ENCODE results near the gene OS9.
"Not testable (repeated sequence)": the region's sequence is repeated elsewhere in the genome, so short reads cannot be mapped to it uniquely, and the experiment has no call there.

The OS9 gene

DNA sequence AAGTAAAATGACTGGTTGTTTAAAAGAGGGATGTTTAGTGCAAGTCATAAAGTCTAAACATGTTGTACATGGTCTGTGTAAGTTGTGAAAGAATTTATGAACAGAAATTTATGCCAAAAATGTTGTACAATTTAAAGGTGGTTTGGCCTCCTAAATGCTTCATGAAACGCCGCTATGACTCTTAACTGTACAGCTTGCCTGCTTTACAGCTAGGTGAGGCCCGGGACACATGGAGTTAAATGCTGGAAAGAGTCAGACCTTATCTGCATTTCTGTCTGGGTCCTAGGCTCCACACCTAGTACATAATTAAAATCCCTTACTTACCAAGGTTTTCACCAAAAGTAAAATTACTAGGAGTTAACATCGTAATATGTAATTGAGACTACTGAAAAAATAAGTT is 32.6 kb upstream of the OS9 start:
- H3K4me3 ChIP-seq (replicated peaks; ENCODE audit: low read depth, low read length), result no peak overlapping the region
- DNase-seq (ENCODE audit: extremely low read depth, low read depth), result no peak
- TF ChIP-seq CTCF (IDR thresholded peaks at IDR 0.05; ENCODE audit: low read depth, low read length, missing control alignments), result no peak

DNA sequence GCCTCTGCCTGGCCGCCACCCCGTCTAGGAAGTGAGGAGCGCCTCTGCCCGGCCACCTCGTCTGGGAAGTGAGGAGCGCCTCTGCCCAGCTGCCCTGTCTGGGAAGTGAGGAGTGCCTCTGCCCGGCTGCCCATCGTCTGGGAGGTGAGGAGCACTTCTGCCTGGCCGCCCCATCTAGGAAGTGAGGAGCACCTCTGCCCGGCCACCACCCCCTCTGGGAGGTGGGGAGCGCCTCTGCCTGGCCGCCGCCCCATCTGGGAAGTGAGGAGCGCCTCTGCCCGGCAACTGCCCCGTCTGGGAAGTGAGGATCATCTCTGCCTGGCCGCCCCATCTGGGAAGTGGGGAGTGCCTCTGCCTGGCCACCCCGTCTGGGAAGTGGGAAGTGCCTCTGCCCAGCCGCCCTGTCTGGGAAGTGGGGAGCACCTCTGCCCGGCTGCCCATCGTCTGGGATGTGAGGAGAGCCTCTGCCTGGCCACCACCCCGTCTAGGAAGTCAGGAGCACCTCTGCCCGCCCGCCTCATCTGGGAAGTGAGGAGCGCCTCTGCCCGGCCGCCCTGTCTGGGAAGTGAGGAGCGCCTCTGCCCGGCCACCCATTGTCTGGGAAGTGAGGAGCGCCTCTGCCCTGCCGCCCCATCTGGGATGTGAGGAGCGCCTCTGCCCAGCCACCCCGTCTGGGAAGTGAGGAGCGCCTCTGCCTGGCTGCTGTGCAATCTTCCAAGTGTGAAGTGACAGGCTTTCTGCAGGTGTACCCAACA is 28.7 kb upstream of the OS9 start:
- H3K4me3 ChIP-seq (replicated peaks; ENCODE audit: low read depth, low read length); DNase-seq (ENCODE audit: extremely low read depth, low read depth): not testable (repeated sequence)

DNA sequence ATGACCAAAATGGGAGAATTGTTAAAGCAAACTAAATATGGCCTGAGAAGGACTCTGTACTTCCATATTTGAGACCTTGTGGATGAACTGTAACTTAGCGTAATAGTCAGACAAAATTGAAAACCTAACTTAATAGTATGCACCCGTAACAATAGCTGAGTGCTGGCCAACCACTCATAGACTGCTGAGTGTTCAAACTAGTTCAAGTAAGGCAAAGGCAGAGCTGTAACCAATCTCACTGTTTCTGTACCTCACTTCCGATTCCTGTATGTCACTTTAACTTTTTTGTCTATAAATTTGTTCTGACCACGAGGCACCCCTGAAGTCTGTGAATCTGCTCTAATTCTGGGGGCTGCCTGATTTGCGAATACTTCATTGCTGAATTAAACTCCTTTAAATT is 27.0 kb upstream of the OS9 start:
- DNase-seq (ENCODE audit: extremely low read depth, low read depth), result no peak
- no peak overlapping the region for H3K4me3 ChIP-seq (replicated peaks; ENCODE audit: low read depth, low read length)
- no peak for TF ChIP-seq CTCF (IDR thresholded peaks at IDR 0.05; ENCODE audit: low read depth, low read length, missing control alignments)

GRCh38 chr12:57669691-57670090 is 24.2 kb upstream of the OS9 start:
- H3K4me3 ChIP-seq (replicated peaks; ENCODE audit: low read depth, low read length); DNase-seq (ENCODE audit: extremely low read depth, low read depth): not testable (repeated sequence)

- not testable (repeated sequence) for H3K4me3 ChIP-seq (replicated peaks; ENCODE audit: low read depth, low read length); DNase-seq (ENCODE audit: extremely low read depth, low read depth)
Observed at GRCh38 chr12:57671811-57672210, 22.1 kb upstream of the OS9 start.

- TF ChIP-seq CTCF (IDR thresholded peaks at IDR 0.05; ENCODE audit: low read depth, low read length, missing control alignments), result no peak
- DNase-seq (ENCODE audit: extremely low read depth, low read depth), result no peak
- no peak overlapping the region for H3K4me3 ChIP-seq (replicated peaks; ENCODE audit: low read depth, low read length)
Observed at GRCh38 chr12:57672801-57673200, 21.1 kb upstream of the OS9 start.

DNA sequence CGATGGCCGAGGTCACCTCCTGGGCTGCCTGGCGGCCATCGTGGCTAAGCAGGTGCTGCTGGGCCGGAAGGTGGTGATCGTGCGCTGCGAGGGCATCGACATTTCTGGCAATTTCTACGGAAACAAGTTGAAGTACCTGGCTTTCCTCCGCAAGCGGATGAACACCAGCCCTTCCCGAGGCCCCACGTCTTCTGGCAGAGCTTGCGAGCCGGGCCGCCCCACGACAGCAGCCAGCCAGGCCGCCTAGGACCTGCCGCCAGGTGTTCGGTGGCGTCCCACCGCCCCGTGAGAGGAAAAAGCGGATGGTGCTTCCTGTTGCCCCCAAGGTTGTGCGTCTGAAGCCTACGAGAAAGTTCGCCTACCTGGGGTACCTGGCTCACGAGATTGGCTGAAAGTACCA is 19.2 kb upstream of the OS9 start:
- DNase-seq (ENCODE audit: extremely low read depth, low read depth), result no peak
- no peak for TF ChIP-seq CTCF (IDR thresholded peaks at IDR 0.05; ENCODE audit: low read depth, low read length, missing control alignments)

DNA sequence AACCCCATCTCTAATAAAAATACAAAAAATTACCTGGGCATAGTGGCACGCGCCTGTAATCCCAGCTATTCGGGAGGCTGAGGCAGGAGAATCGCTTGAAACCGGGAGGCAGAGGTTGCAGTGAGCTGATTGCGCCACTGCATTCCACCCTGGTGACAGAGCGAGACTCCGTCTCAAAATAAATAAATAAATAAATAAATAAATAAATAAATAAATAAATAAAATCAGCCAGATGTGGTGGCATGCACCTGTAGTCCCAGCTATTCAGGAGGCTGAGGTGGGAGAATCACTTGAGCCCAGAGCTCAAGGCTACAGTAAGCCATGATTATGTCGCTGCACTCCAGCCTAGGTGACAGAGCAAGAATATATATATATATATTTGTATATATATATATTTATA is 16.0 kb upstream of the OS9 start:
- not testable (repeated sequence) for DNase-seq (ENCODE audit: extremely low read depth, low read depth)

More for the DNA sequence above, 19.2 kb upstream of the OS9 start:
- H3K4me3 ChIP-seq (replicated peaks; ENCODE audit: low read depth, low read length), result no peak overlapping the region

DNA sequence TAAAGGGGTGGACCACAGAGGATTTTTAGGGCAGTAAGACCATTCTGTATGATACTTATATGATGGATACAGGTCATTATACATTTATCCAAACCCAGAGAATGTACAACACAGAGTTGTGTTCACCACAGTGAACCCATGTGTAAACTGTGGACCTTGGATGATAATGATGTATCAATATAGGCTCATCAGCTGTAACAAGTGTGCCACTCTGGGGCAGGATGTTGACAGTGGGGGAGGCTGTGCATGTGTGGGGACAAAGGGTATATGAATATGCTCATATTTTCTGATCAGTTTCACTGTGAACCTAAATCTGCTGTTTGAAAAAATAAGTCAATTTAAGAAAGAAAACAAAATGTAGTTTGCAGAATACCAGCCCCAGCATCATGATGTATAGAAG is 14.2 kb upstream of the OS9 start:
- TF ChIP-seq CTCF (IDR thresholded peaks at IDR 0.05; ENCODE audit: low read depth, low read length, missing control alignments), result no peak
- H3K4me3 ChIP-seq (replicated peaks; ENCODE audit: low read depth, low read length), result no peak overlapping the region
- DNase-seq (ENCODE audit: extremely low read depth, low read depth), result no peak

More for the DNA sequence above, 16.0 kb upstream of the OS9 start:
- H3K4me3 ChIP-seq (replicated peaks; ENCODE audit: low read depth, low read length), result not testable (repeated sequence)

Measured in HFF-Myc (cell line).